Loucy (cell line): ENCODE results near the gene CEP104.

Experiments
- H2AFZ ChIP-seq: fragments of 200-600 bp; sonication (generic); 2 replicates; pipeline ENCODE4 v1.6.0; 2016; ENCODE audit warnings: antibody characterized with exemption, mild to moderate bottlenecking, low read length, moderate library complexity
- H3F3A ChIP-seq: fragments of 200-600 bp; 2 replicates; pipeline ENCODE4 v1.6.0; 2016; ENCODE audit warnings: antibody characterized with exemption, low read depth, mild to moderate bottlenecking
- H3K27me3 ChIP-seq: fragments of 200-600 bp; sonication (generic); 2 replicates; pipeline ENCODE4 v1.6.1; 2014; ENCODE audit warnings: low read length, mild to moderate bottlenecking; ENCODE audit not compliant: insufficient read depth, poor library complexity, severe bottlenecking
- H3K36me3 ChIP-seq: fragments of 200-600 bp; sonication (generic); 2 replicates; pipeline ENCODE4 v1.6.1; 2016; ENCODE audit warnings: low read length; ENCODE audit not compliant: insufficient read depth
- H3K4me1 ChIP-seq: fragments of 200-600 bp; sonication (generic); 2 replicates; pipeline ENCODE4 v1.5.1; 2014; ENCODE audit warnings: low read length, mild to moderate bottlenecking; ENCODE audit not compliant: insufficient read depth, poor library complexity, severe bottlenecking
- H3K4me2 ChIP-seq: fragments of 200-600 bp; sonication (generic); 2 replicates; pipeline ENCODE4 v1.6.0; 2014; ENCODE audit warnings: antibody characterized with exemption, low read length, low read depth, mild to moderate bottlenecking; ENCODE audit not compliant: poor library complexity, severe bottlenecking
- H3K4me3 ChIP-seq: fragments of 200-600 bp; sonication (generic); 2 replicates; pipeline ENCODE4 v1.5.1; 2014; ENCODE audit warnings: low read length, mild to moderate bottlenecking, mixed read lengths; ENCODE audit not compliant: poor library complexity, severe bottlenecking
- H3K79me2 ChIP-seq: fragments of 200-600 bp; sonication (generic); 2 replicates; pipeline ENCODE4 v1.6.1; 2014; ENCODE audit warnings: low read length; ENCODE audit not compliant: insufficient read depth
- H3K9ac ChIP-seq: fragments of 200-600 bp; sonication (generic); 2 replicates; pipeline ENCODE4 v1.6.0; 2014; ENCODE audit warnings: mild to moderate bottlenecking, low read depth, low read length, moderate library complexity; ENCODE audit not compliant: poor library complexity, severe bottlenecking
- H3K9me2 ChIP-seq: fragments of 200-600 bp; sonication (generic); replicated peaks from 2 replicates; pipeline ENCODE4 v1.6.1; 2016; ENCODE audit warnings: low read depth, low read length, mixed read lengths
- H3K9me3 ChIP-seq: fragments of 200-600 bp; sonication (generic); 2 replicates; pipeline ENCODE4 v1.6.1; 2014; ENCODE audit warnings: mild to moderate bottlenecking, antibody characterized with exemption, low read length, low read depth; ENCODE audit not compliant: insufficient read depth
- H4K20me1 ChIP-seq: fragments of 200-600 bp; sonication (generic); 2 replicates; pipeline ENCODE4 v1.6.0; 2014; ENCODE audit warnings: antibody characterized with exemption, low read length, mild to moderate bottlenecking; ENCODE audit not compliant: insufficient read depth, poor library complexity, severe bottlenecking
- CTCF ChIP-seq: fragments of 200-600 bp; sonication (generic); conservative IDR thresholded peaks from 2 replicates; pipeline ENCODE4 v1.5.1; 2014; ENCODE audit warnings: mild to moderate bottlenecking, antibody characterized with exemption, low read length
- EZH2phosphoT487 ChIP-seq: fragments of 200-600 bp; IDR thresholded peaks from 2 replicates; pipeline ENCODE4 v1.6.1; 2018; ENCODE audit warnings: antibody characterized with exemption, mild to moderate bottlenecking, moderate library complexity, borderline replicate concordance

Gene CEP104

DNA sequence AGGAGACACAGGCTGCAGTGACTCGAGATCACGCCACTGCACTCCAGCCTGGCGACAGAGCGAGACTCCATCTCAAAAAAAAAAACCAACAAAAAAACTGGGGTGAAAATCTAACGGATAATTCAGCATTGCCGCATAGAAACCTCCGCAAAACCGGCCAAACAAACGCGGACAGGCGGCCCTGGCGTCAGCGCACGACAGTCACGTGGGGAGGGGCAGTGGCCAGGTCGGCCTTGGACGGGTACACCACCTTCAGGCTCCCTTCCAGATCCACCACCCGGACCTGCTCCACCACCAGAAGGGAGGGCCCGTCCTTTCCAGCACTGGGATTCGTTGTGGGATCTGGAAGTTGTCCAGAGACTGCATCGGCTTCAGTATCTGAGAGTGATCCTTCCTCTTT is 76.1 kb downstream of the CEP104 start:
- no peak overlapping the region for H3K4me2 ChIP-seq
- TF ChIP-seq EZH2phosphoT487 (no peak), CTCF (no peak)
- H3K4me3 ChIP-seq: no peak overlapping the region
- peaks cover 70% of the 10 kb centered on the region; the same call in 1 of the 2 replicates for H3K36me3 ChIP-seq
- H3K27me3 ChIP-seq: no peaks in the 10 kb centered on the region
- H4K20me1 ChIP-seq: no peaks in the 10 kb centered on the region
- H3K9me3 ChIP-seq: no peaks in the 10 kb centered on the region
- no peaks in the 10 kb centered on the region for H3K79me2 ChIP-seq
- no peak overlapping the region for H3K9ac ChIP-seq
- H3K4me1 ChIP-seq: peaks cover under 1% of the 10 kb centered on the region
- no peaks in the 10 kb centered on the region for H3K9me2 ChIP-seq
- no peaks in the 10 kb centered on the region for H3F3A ChIP-seq
- H2AFZ ChIP-seq: no peak overlapping the region

DNA sequence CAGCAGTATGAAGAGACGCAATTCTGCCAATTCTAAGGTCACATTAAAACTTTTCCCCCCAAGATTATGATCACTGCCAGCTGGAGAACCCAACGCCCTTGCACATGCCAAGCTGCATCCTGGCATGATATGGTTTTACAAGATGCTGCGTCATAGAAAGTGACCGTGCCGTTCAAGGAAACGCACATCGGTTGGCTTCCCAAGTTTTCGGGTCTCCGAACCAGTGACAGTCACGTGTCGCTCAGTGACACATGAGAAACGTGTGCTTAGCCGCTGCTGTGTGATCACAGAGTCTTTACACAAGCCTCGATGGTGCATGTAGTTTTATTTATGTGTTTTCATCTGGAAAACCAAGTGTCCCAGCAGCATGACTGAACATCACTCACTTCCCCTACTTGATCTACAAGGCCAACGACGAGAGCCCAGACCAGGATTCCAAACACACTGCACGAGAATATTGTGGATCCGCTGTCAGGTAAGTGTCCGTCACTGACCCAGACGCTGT is 77.0 kb downstream of the CEP104 start:
- no peak overlapping the region for H3K9ac ChIP-seq
- peaks cover 60% of the 10 kb centered on the region; the same call in 1 of the 2 replicates for H3K36me3 ChIP-seq

DNA sequence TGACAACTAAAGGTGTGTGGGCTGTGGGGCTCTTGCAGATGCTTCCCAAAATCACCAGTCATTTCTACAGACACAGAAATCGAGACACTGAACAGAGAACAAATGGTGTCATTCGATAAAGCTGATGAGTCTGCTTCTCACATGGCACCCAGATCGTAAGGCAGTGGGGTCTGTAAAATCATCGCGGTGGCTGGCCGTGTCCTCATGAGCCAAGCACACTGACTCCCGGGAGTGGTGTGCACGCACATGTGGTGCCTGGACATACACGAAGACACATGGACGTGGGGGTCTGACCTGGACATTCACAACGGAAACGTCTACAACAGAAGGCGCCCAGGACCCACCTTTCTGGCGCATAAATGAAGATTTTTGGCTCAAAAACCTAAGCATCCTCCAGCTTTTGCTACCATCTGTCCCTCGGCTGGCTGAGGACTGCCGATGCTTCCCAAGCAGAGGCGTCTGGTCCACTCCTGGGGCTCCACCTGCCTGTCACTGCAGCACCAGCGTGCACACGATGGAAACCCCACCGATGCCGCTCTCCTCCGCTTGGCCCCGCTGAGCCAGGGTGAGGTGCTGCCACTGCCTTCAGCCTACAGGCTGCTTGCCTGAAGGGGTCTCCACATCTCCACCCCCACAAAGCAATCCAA is 77.6 kb downstream of the CEP104 start:
- Histone ChIP-seq H3K9ac (no peak overlapping the region), H3K79me2 (no peaks in the 10 kb centered on the region), H3F3A (no peaks in the 10 kb centered on the region), H3K9me3 (no peaks in the 10 kb centered on the region), H3K36me3 (peaks cover 55% of the 10 kb centered on the region; the same call in 1 of the 2 replicates), H3K4me1 (peaks cover 5% of the 10 kb centered on the region), H3K4me2 (no peak overlapping the region), H2AFZ (no peak overlapping the region), H3K4me3 (no peak overlapping the region), H3K27me3 (no peaks in the 10 kb centered on the region), H3K9me2 (no peaks in the 10 kb centered on the region), H4K20me1 (no peaks in the 10 kb centered on the region)
- TF ChIP-seq CTCF: no peak
- no peak for TF ChIP-seq EZH2phosphoT487

More for the DNA sequence above, 77.0 kb downstream of the CEP104 start:
- Histone ChIP-seq H3K4me1 (peaks cover 5% of the 10 kb centered on the region), H3K27me3 (no peaks in the 10 kb centered on the region), H3K9me2 (no peaks in the 10 kb centered on the region), H2AFZ (no peak overlapping the region), H3K4me2 (no peak overlapping the region), H3K4me3 (no peak overlapping the region), H3F3A (no peaks in the 10 kb centered on the region), H3K9me3 (no peaks in the 10 kb centered on the region), H4K20me1 (no peaks in the 10 kb centered on the region), H3K79me2 (no peaks in the 10 kb centered on the region)
- no peak for TF ChIP-seq CTCF
- no peak for TF ChIP-seq EZH2phosphoT487
